Measurements from ENCODE around the gene HSPA14. TPM values are rescaled to one million over a fixed set of nuclear protein-coding genes. Genes with fewer than 3 reads are reported as not detected.

Gene HSPA14
- total and polyA plus RNA-seq, 10 of the 15 experiments (the other 5 are each of a cell fraction or from before 2014, with no cell fraction given), result 26.6 to 56.1 (median 34.3) TPM

DNA sequence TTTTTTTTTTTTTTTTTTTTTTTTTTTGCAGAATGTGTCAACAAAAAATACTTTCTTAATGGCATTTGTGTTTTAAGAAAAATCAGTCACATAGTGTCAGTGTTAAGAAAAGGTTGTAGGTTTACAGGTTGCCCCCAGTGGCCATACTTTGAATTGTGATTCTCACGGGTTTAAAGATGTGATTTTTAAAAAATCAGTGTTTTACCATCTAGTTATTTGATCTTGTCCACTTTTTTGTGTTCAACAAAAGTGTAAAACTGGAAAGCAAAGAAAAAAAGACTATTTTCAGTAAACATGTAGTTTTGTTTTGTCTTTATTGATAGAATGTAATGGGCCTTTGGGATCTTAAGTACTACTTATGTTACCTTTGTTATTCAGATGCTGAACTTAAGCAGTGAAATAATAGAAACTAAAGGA is 66.2 kb downstream of the HSPA14 start (continued):
- TF ChIP-seq, protein P1, sequence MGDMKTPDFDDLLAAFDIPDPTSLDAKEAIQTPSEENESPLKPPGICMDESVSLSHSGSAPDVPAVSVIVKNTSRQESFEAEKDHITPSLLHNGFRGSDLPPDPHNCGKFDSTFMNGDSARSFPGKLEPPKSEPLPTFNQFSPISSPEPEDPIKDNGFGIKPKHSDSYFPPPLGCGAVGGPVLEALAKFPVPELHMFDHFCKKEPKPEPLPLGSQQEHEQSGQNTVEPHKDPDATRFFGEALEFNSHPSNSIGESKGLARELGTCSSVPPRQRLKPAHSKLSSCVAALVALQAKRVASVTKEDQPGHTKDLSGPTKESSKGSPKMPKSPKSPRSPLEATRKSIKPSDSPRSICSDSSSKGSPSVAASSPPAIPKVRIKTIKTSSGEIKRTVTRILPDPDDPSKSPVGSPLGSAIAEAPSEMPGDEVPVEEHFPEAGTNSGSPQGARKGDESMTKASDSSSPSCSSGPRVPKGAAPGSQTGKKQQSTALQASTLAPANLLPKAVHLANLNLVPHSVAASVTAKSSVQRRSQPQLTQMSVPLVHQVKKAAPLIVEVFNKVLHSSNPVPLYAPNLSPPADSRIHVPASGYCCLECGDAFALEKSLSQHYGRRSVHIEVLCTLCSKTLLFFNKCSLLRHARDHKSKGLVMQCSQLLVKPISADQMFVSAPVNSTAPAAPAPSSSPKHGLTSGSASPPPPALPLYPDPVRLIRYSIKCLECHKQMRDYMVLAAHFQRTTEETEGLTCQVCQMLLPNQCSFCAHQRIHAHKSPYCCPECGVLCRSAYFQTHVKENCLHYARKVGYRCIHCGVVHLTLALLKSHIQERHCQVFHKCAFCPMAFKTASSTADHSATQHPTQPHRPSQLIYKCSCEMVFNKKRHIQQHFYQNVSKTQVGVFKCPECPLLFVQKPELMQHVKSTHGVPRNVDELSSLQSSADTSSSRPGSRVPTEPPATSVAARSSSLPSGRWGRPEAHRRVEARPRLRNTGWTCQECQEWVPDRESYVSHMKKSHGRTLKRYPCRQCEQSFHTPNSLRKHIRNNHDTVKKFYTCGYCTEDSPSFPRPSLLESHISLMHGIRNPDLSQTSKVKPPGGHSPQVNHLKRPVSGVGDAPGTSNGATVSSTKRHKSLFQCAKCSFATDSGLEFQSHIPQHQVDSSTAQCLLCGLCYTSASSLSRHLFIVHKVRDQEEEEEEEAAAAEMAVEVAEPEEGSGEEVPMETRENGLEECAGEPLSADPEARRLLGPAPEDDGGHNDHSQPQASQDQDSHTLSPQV (IDR thresholded peaks at IDR 0.05), result no peak

DNA sequence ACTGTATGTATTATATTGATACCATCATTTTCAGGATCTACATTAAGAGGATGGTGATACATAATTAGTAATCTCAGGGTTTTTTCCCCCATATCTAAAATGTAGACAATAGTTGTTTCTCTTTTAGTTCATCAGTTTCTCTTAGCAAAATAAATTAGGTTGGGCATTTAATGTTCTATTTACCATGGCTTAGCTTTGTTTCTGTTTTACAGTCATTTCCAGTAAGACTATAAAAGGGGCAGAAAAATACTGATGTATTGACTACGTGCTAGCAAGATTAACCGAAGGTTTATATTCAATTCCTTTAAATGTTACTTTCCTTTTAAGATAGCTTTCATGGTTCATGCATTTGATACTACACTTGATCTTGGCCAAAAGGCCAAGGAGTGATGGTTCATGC is 66.8 kb downstream of the HSPA14 start:
- ChIA-PET SMC1A (ENCODE audit: uncharacterized antibody, unreplicated experiment) (interaction anchor here (0.8 to 1.7 kb wide), 5 partner anchors 15 to 361 kb away, joined by 3 to 6 read pairs (median 3); no protein-coding TSS in a partner anchor), CTCF (interaction anchor here (1.0 to 5.2 kb wide), 6 partner anchors 15 to 368 kb away, joined by 3 to 31 read pairs (median 5); no protein-coding TSS in a partner anchor), POLR2A (no interaction called here), RAD21 (ENCODE audit: unreplicated experiment) (no interaction called here)
- H3K36me3 ChIP-seq (ENCODE audit: control insufficient read depth in 2 of 2, insufficient read depth in 2 of 2, low read length in 1 of 2), result peaks cover 6 to 38% of the 10 kb centered on the region in 2 experiments
- intact Hi-C loops (cut with micrococcal nuclease; ENCODE audit: unreplicated experiment) (no loop called here), in situ Hi-C loops (cut with MboI) (no loop called here)
- no peaks in the 10 kb centered on the region for H3K27me3 ChIP-seq (replicated peaks in 1 of 2; ENCODE audit: control insufficient read depth in 2 of 2, insufficient read depth in 2 of 2, low read length in 1 of 2)
- no peak overlapping the region for H3K9ac ChIP-seq (ENCODE audit: control insufficient read depth, insufficient read depth, low read length)
- no peak overlapping the region for H2AFZ ChIP-seq (ENCODE audit: control insufficient read depth, low read depth, low read length)
- no peak overlapping the region for H3K4me3 ChIP-seq
- H3K9me3 ChIP-seq (replicated peaks; ENCODE audit: control insufficient read depth, insufficient read depth, low read length), result no peaks in the 10 kb centered on the region; the same call in 2 of the 3 replicates
- no peaks in the 10 kb centered on the region for H4K20me1 ChIP-seq (ENCODE audit: control insufficient read depth, insufficient read depth)
- DNase-seq (ENCODE audit: low read depth, low spot score), result no peak
- TF ChIP-seq, protein P2, sequence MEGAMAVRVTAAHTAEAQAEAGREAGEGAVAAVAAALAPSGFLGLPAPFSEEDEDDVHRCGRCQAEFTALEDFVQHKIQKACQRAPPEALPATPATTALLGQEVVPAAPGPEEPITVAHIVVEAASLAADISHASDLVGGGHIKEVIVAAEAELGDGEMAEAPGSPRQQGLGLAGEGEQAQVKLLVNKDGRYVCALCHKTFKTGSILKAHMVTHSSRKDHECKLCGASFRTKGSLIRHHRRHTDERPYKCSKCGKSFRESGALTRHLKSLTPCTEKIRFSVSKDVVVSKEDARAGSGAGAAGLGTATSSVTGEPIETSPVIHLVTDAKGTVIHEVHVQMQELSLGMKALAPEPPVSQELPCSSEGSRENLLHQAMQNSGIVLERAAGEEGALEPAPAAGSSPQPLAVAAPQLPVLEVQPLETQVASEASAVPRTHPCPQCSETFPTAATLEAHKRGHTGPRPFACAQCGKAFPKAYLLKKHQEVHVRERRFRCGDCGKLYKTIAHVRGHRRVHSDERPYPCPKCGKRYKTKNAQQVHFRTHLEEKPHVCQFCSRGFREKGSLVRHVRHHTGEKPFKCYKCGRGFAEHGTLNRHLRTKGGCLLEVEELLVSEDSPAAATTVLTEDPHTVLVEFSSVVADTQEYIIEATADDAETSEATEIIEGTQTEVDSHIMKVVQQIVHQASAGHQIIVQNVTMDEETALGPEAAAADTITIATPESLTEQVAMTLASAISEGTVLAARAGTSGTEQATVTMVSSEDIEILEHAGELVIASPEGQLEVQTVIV (IDR thresholded peaks at IDR 0.05; ENCODE audit: borderline replicate concordance, partially characterized antibody), result no peak
- TF ChIP-seq IRF4 (IDR thresholded peaks at IDR 0.05; ENCODE audit: low read depth, low read length) (no peak), PAX8 (IDR thresholded peaks at IDR 0.05) (no peak)
- FAIRE-seq, result no peak
- WGBS (ENCODE audit: insufficient coverage, insufficient replicate concordance, low lambda C conversion rate, missing lambda C conversion rate), result 96% methylated on average over 2 of the region's 2 CpGs
- ATAC-seq, result no peak
- no peaks in the 10 kb centered on the region for H3K79me2 ChIP-seq (ENCODE audit: control insufficient read depth, insufficient read depth, low read length)
- no peak overlapping the region for H3K27ac ChIP-seq (ENCODE audit: control insufficient read depth, insufficient read depth)
- H3K4me1 ChIP-seq (ENCODE audit: control insufficient read depth, insufficient read depth, low read length), result no peaks in the 10 kb centered on the region
- no TSS peak for BruUV-seq (replicated peaks)
- no peak overlapping the region for H3K4me2 ChIP-seq (ENCODE audit: control insufficient read depth, insufficient read depth)

Measured in GM12878 (cell line).